ENCODE results near the gene BATF.

The BATF gene

DNA sequence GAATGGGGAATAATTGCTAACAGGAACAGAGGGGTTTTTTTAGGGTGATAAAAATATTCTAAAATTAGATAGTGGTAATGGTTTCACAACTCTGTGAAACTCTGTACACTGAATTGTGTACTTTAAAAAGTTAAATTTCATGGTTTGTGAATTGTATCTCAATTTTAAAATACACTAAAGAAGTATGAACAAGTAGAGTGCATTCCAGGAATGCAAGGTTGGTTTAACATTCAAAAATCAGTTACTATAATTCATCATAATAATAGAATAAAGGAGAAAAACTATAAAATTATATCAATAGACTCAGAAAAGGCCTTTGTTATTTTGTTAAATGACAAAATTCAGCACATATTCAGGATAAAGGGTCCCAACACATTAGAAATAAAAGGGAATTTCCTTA, 11.1 kb upstream of the BATF start:
- no peak for TF ChIP-seq SIN3A (IDR thresholded peaks at IDR 0.05; ENCODE audit: borderline replicate concordance, insufficient read depth, low read length)

DNA sequence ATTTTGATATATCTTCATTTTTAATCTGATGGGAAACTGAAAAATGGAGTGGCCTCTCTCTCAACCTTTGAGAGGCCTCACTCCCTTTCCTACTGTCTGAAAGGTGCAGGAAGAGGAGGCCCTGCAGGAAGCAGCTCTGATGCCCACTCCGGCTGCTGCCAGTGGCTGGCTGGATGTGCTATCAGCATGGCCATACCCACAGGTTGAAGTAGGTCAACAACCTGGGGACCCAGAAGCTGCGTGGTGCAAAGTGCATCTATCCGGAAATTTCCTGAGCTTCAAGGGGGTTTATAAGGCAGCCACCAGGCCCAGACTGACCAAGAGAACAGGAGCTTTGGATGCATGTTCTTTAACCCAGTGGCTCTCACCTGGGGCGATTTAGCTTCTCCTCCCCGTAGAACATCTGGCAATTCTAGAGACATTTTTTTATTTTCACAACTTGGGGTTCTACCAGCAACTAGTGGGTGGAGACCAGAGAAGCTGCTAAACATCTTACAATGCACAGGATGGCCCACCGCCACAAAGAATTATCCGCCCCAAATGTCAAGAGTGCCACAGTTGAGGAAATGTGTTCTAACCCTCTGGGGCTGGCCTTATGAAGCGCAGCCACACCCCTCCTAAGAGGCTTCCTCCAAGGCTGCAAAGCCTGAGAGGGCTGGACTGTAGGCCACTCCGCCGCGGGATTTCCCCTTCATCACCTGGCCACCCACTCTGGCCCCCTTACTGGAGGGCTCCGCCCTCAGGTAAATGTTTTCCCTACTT, 8.2 kb upstream of the BATF start:
- TF ChIP-seq POLR2AphosphoS5 (IDR thresholded peaks at IDR 0.05; ENCODE audit: low read depth, low read length) = no peak
- no peak for TF ChIP-seq FOXP2 (optimal IDR thresholded peaks at IDR 0.05; ENCODE audit: borderline replicate concordance, extremely low read depth, extremely low read length, insufficient read depth)
- TF ChIP-seq TAF1 (IDR thresholded peaks at IDR 0.05; ENCODE audit: borderline replicate concordance, insufficient read depth, low read length) = no peak
- no peak for TF ChIP-seq REST (IDR thresholded peaks at IDR 0.05; ENCODE audit: insufficient read depth in 1 of 2, low read depth in 2 of 2, low read length in 2 of 2)
- TF ChIP-seq SIN3A (IDR thresholded peaks at IDR 0.05; ENCODE audit: borderline replicate concordance, insufficient read depth, low read length) = no peak

- TF ChIP-seq FOXP2 (optimal IDR thresholded peaks at IDR 0.05; ENCODE audit: borderline replicate concordance, extremely low read depth, extremely low read length, insufficient read depth) = no peak
- no peak for TF ChIP-seq POLR2AphosphoS5 (IDR thresholded peaks at IDR 0.05; ENCODE audit: low read depth, low read length)
- TF ChIP-seq SIN3A (IDR thresholded peaks at IDR 0.05; ENCODE audit: borderline replicate concordance, insufficient read depth, low read length) = no peak
- no peak for TF ChIP-seq REST (IDR thresholded peaks at IDR 0.05; ENCODE audit: insufficient read depth in 1 of 2, low read depth in 2 of 2, low read length in 2 of 2)
- TF ChIP-seq TAF1 (IDR thresholded peaks at IDR 0.05; ENCODE audit: borderline replicate concordance, insufficient read depth, low read length) = no peak
Measured at GRCh38 chr14:75514673-75515628, 7.3 kb upstream of the BATF start.

- no peak for TF ChIP-seq FOXP2 (optimal IDR thresholded peaks at IDR 0.05; ENCODE audit: borderline replicate concordance, extremely low read depth, extremely low read length, insufficient read depth)
- no peak for TF ChIP-seq POLR2AphosphoS5 (IDR thresholded peaks at IDR 0.05; ENCODE audit: low read depth, low read length)
- no peak for TF ChIP-seq TAF1 (IDR thresholded peaks at IDR 0.05; ENCODE audit: borderline replicate concordance, insufficient read depth, low read length)
Measured at GRCh38 chr14:75515629-75515996, 6.7 kb upstream of the BATF start.

DNA sequence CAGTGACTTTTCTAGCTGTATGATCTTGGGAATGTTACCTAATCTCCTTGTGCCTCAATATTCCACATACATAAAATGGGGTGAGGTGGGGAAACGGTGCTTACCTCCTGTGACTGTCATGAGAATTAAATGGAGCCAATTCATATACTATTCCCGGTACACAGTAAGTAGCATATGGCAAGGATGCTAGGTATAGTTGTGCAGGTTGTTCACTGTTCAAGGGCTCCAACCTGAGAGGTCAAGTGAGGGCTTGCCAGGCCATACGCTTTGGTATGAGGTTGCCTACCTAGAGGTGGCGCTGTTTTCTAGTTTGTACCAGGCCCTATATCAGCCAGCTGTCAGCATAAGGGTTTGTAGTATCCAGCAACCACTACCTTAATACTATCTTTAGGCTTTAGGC, 3.6 kb upstream of the BATF start:
- TF ChIP-seq SIN3A (IDR thresholded peaks at IDR 0.05; ENCODE audit: borderline replicate concordance, insufficient read depth, low read length) = no peak
- no peak for TF ChIP-seq TAF1 (IDR thresholded peaks at IDR 0.05; ENCODE audit: borderline replicate concordance, insufficient read depth, low read length)
- TF ChIP-seq POLR2AphosphoS5 (IDR thresholded peaks at IDR 0.05; ENCODE audit: low read depth, low read length) = no peak
- TF ChIP-seq REST (IDR thresholded peaks at IDR 0.05; ENCODE audit: insufficient read depth in 1 of 2, low read depth in 2 of 2, low read length in 2 of 2) = no peak
- TF ChIP-seq FOXP2 (optimal IDR thresholded peaks at IDR 0.05; ENCODE audit: borderline replicate concordance, extremely low read depth, extremely low read length, insufficient read depth) = no peak

GRCh38 chr14:75519394-75519793, 2.9 kb upstream of the BATF start:
- TF ChIP-seq SIN3A (IDR thresholded peaks at IDR 0.05; ENCODE audit: borderline replicate concordance, insufficient read depth, low read length) (no peak), TAF1 (IDR thresholded peaks at IDR 0.05; ENCODE audit: borderline replicate concordance, insufficient read depth, low read length) (no peak), FOXP2 (optimal IDR thresholded peaks at IDR 0.05; ENCODE audit: borderline replicate concordance, extremely low read depth, extremely low read length, insufficient read depth) (no peak), REST (IDR thresholded peaks at IDR 0.05; ENCODE audit: insufficient read depth in 1 of 2, low read depth in 2 of 2, low read length in 2 of 2) (no peak), POLR2AphosphoS5 (IDR thresholded peaks at IDR 0.05; ENCODE audit: low read depth, low read length) (no peak)

All from PFSK-1 (cell line).